ENCODE measurements around the gene TGDS.
"Not testable (repeated sequence)": the region's sequence is repeated elsewhere in the genome, so short reads cannot be mapped to it uniquely, and the experiment has no call there.

Gene TGDS, protein sequence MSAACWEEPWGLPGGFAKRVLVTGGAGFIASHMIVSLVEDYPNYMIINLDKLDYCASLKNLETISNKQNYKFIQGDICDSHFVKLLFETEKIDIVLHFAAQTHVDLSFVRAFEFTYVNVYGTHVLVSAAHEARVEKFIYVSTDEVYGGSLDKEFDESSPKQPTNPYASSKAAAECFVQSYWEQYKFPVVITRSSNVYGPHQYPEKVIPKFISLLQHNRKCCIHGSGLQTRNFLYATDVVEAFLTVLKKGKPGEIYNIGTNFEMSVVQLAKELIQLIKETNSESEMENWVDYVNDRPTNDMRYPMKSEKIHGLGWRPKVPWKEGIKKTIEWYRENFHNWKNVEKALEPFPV

DNA sequence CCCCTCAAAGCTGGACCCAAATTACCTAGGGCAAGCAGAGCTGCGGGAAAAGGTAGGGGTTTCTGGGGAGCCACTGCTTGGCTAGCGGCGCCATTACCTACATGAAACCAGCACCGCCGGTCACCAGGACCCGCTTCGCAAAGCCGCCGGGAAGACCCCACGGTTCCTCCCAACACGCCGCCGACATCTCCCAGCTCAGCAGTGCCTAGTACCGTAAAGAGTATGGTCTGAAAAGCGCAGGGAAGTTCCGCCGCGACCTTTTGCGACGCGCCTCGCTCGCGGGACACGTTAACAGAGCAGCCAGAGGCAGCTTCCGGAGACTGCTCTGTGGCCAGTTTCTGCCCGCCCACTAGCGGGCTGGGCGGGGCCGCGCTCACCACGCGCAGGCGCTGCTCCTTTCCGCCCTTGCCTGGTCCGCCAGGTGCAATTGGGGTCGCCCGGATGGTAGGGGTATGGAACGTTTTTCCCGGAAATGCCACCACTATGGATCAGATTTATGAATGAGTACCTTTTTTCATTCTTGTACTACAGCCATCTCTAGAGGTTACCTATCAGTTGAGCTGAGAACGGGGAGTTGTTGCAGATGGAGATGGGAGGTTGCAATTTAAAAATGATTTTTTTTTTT, at the start of gene TGDS:
TGDS (minus strand) TSS at position 203 of the 625 bp plus-strand sequence; CDS start at position 187, 16 bp downstream.
- DNase-seq (ENCODE audit: low spot score), result peak; percentile 94

GRCh38 chr13:94641409-94641941, 45.5 kb upstream of the TGDS start:
- DNase-seq (ENCODE audit: low spot score), result no peak

- DNase-seq (ENCODE audit: low spot score), result no peak
Measured at GRCh38 chr13:94640721-94641120, 44.8 kb upstream of the TGDS start.

- not testable (repeated sequence) for DNase-seq (ENCODE audit: low spot score)
Measured at GRCh38 chr13:94637677-94638076, 41.7 kb upstream of the TGDS start.

- no peak for DNase-seq (ENCODE audit: low spot score)
Measured at GRCh38 chr13:94636942-94637578, 41.1 kb upstream of the TGDS start.

GRCh38 chr13:94636096-94636495, 40.1 kb upstream of the TGDS start:
- not testable (repeated sequence) for DNase-seq (ENCODE audit: low spot score)

DNA sequence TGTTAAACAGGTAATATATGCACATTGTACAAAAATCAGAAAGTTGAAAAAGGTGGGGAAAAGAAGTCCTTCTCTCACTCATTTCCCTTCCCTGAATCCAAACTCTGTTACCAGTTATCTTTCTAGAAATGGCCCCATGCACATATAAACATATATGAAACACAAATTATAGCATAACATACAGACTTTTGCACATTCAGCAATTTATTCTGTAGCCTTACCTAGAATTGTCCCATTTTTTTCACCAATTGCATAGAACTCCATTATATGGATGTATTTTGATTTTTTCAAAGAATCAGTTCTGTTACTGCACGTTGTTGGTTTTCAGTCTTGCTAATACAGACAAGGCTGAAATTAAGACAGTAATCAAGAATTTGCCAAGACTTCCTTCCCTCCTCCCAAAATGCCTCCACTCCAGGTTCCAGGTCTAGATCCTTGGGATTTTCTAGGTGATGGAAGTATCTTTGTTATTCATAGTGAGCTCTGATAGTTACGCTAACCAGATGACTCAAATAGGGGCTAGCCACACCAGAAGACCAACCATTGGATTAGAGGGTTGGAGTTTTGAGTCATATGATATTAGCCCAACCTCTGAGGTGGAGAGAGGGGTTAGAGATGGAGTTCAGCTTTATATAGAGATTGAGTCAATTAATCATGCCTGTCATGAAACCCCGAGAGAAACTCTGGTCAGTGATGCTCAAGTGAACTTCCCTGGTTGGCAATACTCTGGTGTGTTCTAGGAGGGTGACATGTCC, 36.5 kb upstream of the TGDS start:
- DNase-seq (ENCODE audit: low spot score), result no peak

- DNase-seq (ENCODE audit: low spot score), result no peak
Measured at GRCh38 chr13:94630858-94631257, 34.9 kb upstream of the TGDS start.

GRCh38 chr13:94623316-94623715, 27.4 kb upstream of the TGDS start:
- no peak for DNase-seq (ENCODE audit: low spot score)

- DNase-seq (ENCODE audit: low spot score), result no peak
Measured at GRCh38 chr13:94622344-94622743, 26.4 kb upstream of the TGDS start.

DNA sequence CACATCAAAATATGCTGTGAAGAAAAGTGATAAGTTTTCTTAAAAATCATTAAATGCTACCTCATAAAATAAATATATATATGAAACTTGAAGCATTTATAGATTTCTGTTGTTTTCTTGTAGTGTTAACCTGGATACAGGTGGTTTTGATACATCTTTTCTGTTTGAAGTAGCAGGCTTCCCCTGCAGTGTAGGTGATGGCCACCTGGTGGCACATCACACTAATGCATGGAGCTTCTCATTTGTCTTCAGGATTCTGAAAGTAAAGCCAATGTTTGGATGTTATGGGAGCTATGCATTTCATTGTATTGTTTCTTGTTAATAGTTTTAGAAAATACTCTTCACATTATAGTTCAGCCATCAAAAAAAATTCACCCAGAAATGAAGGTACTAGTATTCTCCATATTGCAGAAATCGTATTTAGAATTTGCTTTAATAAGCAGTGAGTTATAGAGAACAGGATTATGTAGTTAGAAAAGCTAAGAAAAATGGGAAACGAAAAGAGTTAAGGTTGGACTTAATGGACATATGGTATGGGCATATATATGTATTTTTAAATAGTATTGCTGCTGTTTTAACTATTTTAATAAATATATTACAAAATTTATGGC, 24.4 kb upstream of the TGDS start:
- no peak for DNase-seq (ENCODE audit: low spot score)

DNA sequence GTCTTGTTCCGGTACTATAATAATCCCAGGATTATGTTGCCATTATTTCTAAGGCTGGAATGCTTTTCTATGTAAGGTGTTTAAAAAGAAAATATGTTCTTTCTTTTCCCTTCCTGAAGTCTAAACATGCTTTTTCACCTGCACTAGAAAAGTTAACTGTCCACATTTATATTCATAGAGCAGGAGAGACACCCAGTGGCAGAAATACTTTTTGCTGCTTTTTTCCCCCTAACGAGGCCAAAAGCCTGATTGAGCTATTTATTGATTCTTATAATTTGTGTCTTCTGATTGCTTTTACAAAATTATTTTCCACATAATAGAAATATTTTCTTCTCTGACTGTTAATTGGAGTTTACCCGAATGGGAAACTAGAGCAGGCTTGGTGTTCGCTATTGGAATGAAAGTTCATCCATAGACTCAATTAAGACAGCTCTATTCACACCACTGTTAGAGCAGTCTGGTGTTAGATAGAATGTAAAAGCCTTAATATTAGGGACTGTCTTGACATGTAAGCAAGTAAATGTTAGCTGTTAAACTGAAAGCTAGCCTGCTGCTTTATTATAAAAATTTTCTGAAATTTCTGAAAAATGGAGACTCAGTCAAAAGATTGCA, 21.5 kb upstream of the TGDS start:
- DNase-seq (ENCODE audit: low spot score), result no peak

DNA sequence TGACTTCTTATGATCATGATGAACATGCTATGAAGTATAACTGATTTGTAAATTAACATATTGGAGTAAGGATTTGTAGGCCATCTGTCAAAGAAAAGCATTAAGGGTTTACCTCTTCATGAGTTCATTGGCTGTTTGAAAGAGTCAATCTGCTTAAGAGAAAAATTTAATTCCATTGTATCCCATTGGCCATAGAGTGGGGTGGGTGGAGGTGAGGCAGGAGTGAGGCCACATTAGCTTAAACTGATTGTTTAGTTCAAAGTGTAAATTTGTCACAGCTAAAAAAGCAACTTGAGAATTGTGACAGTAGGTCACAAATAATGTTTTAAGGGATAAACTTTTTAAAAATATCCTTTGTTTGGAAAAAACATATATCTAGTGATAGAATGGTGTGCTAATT, 17.1 kb upstream of the TGDS start:
- no peak for DNase-seq (ENCODE audit: low spot score)

GRCh38 chr13:94612050-94612449, 16.1 kb upstream of the TGDS start:
- no peak for DNase-seq (ENCODE audit: low spot score)

DNA sequence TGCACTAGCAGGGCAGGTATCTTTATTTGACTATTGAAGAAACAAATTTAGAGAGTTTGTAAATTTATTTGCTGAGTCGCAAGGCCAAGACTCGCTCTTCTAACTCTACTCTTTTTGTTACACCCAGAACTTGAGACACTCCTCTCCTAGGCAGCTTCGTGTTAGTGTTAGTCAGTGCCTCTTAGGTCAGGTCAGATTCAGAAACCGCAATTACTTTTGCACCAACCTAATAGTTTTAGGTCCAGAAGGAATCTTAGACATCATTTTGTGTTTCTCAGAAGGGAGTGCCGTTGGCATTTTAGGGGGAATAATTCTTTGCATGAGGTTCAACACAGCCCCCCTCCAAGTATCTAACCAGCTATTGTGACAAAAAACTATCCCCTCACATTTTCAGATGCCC, 14.5 kb upstream of the TGDS start:
- no peak for DNase-seq (ENCODE audit: low spot score)

DNA sequence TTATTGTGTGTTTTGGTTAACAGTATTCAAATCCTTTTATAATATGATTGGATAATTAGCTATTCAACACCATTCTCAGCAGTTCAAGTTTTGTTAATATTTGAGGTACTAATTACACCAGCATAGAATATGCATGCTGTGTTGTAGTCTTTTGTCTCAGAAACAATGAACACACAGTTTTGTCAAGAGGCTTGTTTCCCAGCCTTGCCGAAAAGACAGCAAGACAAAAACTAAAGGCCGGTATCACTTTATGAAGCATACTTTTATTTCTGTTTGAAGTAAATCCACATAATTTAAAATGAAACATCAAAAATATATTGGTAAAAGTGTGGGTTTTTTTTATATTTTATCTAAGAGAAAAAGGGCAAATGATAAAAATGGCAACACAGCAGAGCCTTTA, 13.2 kb upstream of the TGDS start:
- no peak for DNase-seq (ENCODE audit: low spot score)

DNA sequence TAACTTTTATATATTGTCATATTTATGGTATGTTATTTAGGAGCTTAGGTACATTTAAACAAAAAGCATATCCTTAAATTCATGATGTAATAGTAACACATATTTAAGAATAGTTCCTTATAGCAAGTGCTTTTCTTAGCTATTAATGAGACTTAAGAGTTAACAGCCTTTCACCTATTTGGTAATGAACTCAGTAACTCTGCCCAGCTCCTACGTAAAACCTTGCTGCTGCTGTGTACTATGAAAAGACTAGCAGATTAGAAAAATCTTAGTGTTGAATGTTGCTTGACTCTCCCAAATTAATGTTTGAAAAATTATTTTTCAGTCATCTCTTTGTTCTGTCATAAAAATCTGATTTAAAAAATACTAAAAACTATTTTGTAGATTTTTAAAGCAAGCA, 12.6 kb upstream of the TGDS start:
- DNase-seq (ENCODE audit: low spot score), result no peak

DNA sequence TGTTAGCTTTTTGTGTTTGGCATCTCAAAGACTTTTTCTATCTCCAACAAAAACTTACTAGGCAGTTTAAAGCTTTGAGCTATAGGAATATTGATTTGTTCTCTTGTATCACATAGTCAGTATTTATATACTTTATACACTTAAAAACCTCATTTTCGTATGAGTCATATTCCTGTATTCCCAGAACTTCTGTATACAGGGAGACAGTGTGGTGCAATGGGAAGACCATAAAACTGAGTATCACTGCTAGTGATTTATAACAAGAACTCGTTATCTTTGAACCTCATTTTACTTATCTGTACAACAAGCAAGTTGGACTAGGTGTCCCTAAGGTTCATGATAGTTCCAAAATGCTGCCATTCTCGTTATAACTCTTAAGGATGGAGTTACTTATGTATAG, 12.0 kb upstream of the TGDS start:
- no peak for DNase-seq (ENCODE audit: low spot score)

DNA sequence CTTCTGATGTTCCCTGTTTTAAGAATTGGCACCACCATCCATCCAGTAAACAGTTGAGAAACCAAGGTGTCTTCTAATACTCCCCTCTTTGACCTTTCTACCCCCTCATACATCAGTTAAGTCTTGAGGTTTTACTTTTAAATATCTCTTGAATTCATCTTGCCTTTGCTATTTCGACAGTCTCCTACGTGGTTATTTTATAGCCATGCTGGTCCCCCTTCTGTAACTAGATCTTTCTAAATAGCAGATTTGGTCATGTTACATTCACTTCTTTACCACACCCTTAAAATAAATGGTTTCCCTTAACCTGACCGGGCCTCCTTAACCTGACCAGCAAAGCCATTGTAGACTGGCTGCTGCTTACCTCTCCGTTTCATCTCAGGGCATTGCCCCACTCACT, 11.1 kb upstream of the TGDS start:
- no peak for DNase-seq (ENCODE audit: low spot score)

GRCh38 chr13:94602467-94602866, 6.5 kb upstream of the TGDS start:
- no peak for DNase-seq (ENCODE audit: low spot score)

Measured in ecto neural progenitor cell (in vitro differentiated cells).